HUES64 (cell line): Measurements from ENCODE around the gene DLG2.

Source experiments
- H3K27ac ChIP-seq: 2 replicates; pipeline ENCODE4 v1.7.0; 2013; ENCODE audit warnings: low read depth, low read length, inconsistent platforms
- H3K27me3 ChIP-seq: 2 replicates; pipeline ENCODE4 v1.6.1; 2013; ENCODE audit warnings: mild to moderate bottlenecking, low read length; ENCODE audit not compliant: insufficient read depth
- H3K36me3 ChIP-seq: 2 replicates; pipeline ENCODE4 v1.6.1; 2013; ENCODE audit warnings: mild to moderate bottlenecking, low read length; ENCODE audit not compliant: insufficient read depth
- H3K4me1 ChIP-seq: 2 replicates; pipeline ENCODE4 v1.6.1; 2013; ENCODE audit warnings: mild to moderate bottlenecking, low read length, moderate library complexity; ENCODE audit not compliant: insufficient read depth
- H3K4me3 ChIP-seq: 2 replicates; pipeline ENCODE4 v1.5.1; 2013; ENCODE audit warnings: mild to moderate bottlenecking, low read length, moderate library complexity
- H3K9ac ChIP-seq: 2 replicates; pipeline ENCODE4 v1.6.1; 2013; ENCODE audit warnings: mild to moderate bottlenecking, low read depth, low read length
- H3K9me3 ChIP-seq: 2 replicates; pipeline ENCODE4 v1.6.1; 2013; ENCODE audit warnings: low read depth, low read length; ENCODE audit not compliant: insufficient read depth
- WGBS: fragments of 150-250, 120-280 bp; methylation state at CpG from one replicate; pipeline ENCODE4 v1.1.7; 2013; ENCODE audit warnings: missing lambda C conversion rate; 5-methylcytosine and 5-hydroxymethylcytosine counted together

Gene DLG2

DNA sequence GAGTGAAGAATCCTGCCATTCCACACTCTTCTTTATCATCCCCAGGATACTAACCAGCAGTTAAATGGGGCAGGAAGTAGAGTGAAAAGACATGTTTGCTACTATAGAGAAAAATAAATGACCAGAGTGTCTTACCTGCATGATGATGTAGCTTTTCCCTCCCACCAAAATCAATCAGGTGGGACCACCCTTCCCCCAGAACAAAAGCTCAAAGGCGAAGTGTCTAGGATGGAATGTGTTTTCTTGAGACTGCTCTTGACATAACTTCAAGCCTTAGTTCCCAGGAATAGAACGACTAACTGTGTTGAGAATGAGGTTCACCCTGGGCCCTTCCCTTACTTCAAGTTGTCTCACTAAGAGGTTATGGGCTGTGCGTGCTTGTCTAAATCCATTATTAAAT, 2001.8 kb downstream of the DLG2 start:
- H3K4me1 ChIP-seq: no peaks in the 10 kb centered on the region
- no peak overlapping the region for H3K4me3 ChIP-seq
- 83% methylated on average over 3 of the region's 3 CpGs for WGBS
- H3K9me3 ChIP-seq: no peaks in the 10 kb centered on the region
- H3K27me3 ChIP-seq: no peaks in the 10 kb centered on the region
- no peak overlapping the region for H3K9ac ChIP-seq
- H3K36me3 ChIP-seq: no peaks in the 10 kb centered on the region
- no peak overlapping the region for H3K27ac ChIP-seq

DNA sequence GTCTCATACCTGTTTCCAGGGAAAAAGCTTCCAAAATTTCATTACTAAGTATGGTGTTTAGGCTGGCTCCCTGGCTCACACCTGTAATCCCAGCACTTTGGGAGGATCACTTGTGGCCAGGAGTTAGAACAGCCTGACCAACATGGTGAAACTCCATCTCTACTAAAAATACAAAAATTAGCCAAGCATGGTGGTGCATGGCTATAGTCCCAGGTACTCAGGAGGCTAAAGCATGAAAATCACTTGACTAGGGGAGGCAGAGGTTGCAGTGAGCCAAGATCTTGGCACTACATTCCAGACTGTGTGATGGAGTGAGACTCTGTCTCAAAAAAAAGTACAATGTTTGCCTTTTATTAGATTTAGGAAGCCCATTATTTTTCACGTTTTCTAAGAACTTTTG, 2009.5 kb downstream of the DLG2 start:
- Histone ChIP-seq H3K4me1 (peaks cover 9% of the 10 kb centered on the region; the same call in 1 of the 2 replicates), H3K36me3 (no peaks in the 10 kb centered on the region), H3K27ac (no peak overlapping the region), H3K9me3 (no peaks in the 10 kb centered on the region), H3K27me3 (no peaks in the 10 kb centered on the region), H3K4me3 (no peak overlapping the region), H3K9ac (no peak overlapping the region)
- 86% methylated on average over 1 of the region's 1 CpG for WGBS

DNA sequence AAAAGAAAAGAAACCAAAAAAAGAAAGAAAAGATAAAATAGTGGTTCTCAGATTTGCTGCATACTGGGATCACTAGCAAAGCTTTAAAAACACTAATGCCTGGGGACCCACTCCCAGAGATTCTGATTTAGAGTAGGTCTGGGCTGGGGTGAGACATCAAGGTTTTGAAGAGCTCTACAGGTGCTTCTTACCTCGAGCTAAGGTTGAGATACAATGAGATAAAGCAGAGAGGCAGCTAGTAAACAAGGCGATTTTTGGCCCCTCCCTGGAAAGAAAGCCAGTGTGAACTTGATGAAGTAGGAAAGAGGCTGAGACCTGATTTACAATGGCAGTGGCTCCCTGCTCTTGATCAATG, 2013.4 kb downstream of the DLG2 start:
- WGBS: 80% methylated on average over 2 of the region's 2 CpGs
- Histone ChIP-seq H3K9ac (no peak overlapping the region), H3K27ac (no peak overlapping the region), H3K36me3 (no peaks in the 10 kb centered on the region), H3K27me3 (no peaks in the 10 kb centered on the region), H3K4me1 (peaks cover 11% of the 10 kb centered on the region; the same call in 1 of the 2 replicates), H3K9me3 (no peaks in the 10 kb centered on the region), H3K4me3 (no peak overlapping the region)

DNA sequence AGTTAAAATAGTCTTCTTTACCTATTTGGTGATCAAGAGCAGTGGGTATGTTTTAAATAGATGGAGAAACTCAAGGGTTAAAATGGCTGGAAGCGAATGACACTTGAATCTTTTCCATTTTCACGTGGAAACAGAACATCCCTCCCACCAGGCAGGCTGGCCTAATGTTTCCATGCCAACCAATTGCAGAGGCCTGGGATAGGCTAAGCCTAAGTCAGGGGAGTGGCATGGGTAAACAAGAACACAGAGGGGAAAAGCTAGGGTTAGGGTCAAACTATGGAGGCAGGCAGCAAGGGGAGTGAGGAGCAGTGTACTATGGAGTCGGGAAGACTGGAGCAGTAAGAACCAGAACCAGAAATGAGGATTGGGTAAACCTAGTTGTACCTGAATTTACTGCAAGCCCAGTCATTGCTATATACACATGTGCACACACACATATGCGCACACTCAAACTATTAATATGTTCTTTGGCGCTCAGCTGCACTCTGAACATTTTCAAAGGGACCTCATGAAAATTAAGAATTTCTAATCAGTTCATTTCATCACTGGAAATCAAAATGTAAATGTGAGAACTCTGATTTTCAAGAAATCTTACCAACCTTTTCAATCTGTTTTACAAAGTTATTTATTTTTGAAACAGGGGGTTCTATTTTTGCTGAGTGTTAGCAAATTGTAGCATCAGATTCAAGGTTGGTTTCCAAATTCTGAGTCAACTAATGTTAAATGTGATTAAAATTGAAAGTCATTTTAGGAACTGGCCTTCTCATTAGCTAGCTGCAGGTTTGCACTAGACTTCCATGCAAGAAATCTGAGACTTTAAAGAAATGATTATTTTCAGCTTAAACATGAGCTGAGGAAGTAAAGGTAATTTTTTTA, 2014.0 kb downstream of the DLG2 start:
- H3K27ac ChIP-seq: no peak overlapping the region
- no peaks in the 10 kb centered on the region for H3K9me3 ChIP-seq
- no peak overlapping the region for H3K4me3 ChIP-seq
- WGBS: 65% methylated on average over 5 of the region's 5 CpGs
- peaks cover 11% of the 10 kb centered on the region; the same call in 1 of the 2 replicates for H3K4me1 ChIP-seq
- no peaks in the 10 kb centered on the region for H3K27me3 ChIP-seq
- no peaks in the 10 kb centered on the region for H3K36me3 ChIP-seq
- H3K9ac ChIP-seq: no peak overlapping the region

DNA sequence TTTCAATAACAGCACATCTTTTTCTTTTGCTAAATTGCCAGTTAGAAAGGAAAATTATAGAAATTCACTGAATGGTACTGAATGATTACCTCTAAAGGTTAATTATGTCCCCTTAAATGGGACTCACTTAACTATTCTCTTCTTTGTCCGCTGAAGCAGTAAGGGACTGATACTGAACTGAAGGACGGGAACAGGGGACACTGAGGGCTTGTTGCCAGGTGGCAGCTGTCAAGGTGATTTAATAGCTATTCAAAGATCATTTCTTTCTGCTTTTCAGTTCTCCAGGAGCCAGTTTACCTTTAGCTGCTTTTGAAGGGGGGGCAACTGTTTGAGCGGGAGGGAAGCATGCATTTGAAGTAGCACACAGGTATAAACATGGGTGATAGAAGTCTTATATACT, 2015.5 kb downstream of the DLG2 start:
- no peak overlapping the region for H3K4me3 ChIP-seq
- no peak overlapping the region for H3K27ac ChIP-seq
- WGBS: 88% methylated on average over 2 of the region's 3 CpGs
- no peaks in the 10 kb centered on the region for H3K27me3 ChIP-seq
- no peaks in the 10 kb centered on the region for H3K36me3 ChIP-seq
- no peak overlapping the region for H3K9ac ChIP-seq
- H3K4me1 ChIP-seq: peaks cover 11% of the 10 kb centered on the region; the same call in 1 of the 2 replicates
- no peaks in the 10 kb centered on the region for H3K9me3 ChIP-seq

DNA sequence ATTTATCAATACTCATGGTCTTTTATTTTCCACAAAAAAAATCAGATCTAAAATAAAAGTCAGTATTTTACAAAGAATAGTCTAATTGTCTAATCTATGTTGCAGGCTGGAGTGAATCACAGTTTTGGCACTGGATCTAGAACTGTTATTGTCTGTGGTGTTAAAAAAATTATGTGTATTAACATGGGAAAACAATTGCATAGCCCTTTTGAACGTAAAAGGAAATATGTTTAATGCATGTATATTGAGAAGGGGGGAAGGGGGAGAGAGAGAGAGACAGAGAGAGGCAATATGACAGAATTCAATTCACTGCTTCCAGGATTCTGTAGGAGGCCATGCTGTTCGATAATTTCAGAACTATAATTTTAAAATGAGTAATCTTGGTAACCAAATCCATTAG, 2016.1 kb downstream of the DLG2 start:
- Histone ChIP-seq H3K36me3 (no peaks in the 10 kb centered on the region), H3K27me3 (no peaks in the 10 kb centered on the region), H3K27ac (no peak overlapping the region), H3K9ac (no peak overlapping the region), H3K4me1 (peaks cover 11% of the 10 kb centered on the region; the same call in 1 of the 2 replicates), H3K4me3 (no peak overlapping the region), H3K9me3 (no peaks in the 10 kb centered on the region)
- WGBS: 96% methylated on average over 2 of the region's 2 CpGs

DNA sequence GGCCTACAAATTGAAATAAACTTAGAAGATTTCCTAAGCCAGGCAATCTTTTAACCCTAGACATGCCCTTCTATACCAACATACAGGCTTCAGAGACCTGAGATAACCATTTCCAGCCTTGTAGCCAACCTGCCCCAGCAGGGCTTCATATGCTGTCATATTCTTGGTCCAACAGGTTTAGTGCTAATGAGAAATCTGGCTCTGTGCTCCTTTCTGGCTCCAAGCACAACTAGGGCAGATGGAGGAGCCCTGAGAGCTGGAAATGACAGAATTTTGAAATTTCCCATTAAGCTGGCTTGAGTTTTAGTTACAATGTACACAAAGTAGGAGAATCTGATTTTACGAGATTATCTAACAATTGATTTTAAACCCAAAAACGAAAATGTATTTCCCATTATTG, 2018.0 kb downstream of the DLG2 start:
- no peak overlapping the region for H3K4me3 ChIP-seq
- H3K4me1 ChIP-seq: peaks cover 11% of the 10 kb centered on the region; the same call in 1 of the 2 replicates
- H3K27me3 ChIP-seq: no peaks in the 10 kb centered on the region
- WGBS: no CpG with 5 or more reads among the region's 2 CpGs
- H3K9ac ChIP-seq: no peak overlapping the region
- H3K9me3 ChIP-seq: no peaks in the 10 kb centered on the region
- H3K27ac ChIP-seq: no peak overlapping the region
- no peaks in the 10 kb centered on the region for H3K36me3 ChIP-seq

DNA sequence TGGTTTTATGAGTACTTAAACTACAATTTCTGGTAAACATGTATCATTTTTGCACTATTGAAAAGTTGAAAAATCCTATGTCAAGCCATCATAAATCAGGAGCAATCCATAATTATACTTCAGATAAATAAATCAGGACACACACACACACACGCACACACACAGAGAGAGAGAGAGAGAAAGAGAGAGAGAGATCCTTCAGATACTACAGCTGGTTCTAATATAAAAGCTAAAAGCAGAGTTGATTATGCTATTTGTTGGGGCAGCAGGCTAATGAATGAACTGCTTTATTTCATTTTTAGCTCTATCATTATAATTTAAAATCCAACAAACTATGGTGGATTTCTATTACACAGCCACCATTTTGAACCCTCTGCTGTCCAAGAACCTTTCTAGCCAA, 2018.6 kb downstream of the DLG2 start:
- Histone ChIP-seq H3K27me3 (no peaks in the 10 kb centered on the region), H3K36me3 (no peaks in the 10 kb centered on the region), H3K9ac (no peak overlapping the region), H3K4me1 (peaks cover 11% of the 10 kb centered on the region; the same call in 1 of the 2 replicates), H3K4me3 (no peak overlapping the region), H3K27ac (no peak overlapping the region), H3K9me3 (no peaks in the 10 kb centered on the region)
- WGBS: no CpG with 5 or more reads among the region's 1 CpG

DNA sequence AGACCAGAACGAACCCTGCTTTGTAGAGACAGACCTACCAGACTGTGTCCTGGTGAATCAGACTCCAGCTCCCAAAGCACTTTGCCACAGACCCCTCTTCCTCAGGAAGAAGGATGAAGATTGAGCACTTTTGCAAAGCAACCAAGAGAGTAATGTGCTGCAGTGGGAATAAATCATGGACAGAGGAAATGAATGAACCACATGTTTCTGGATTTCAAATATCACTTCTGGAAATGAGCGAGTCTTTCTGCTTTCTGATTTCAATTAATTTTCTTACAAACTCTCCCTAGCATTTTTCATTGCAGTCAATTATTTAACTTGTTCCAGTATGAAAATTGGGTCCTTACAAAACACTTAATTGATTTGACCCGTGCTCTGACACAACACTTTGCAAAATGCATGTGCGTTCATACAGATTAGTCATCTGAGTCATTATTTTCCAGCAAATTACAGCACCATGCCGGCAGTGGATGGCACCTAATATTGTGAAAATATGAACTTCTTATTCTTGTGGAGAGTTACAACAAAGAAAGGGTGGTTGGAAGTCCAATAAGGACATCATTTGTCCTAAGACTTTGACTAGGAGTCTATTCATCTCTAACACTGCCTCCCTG, 2025.1 kb downstream of the DLG2 start:
- no peaks in the 10 kb centered on the region for H3K27me3 ChIP-seq
- no peak overlapping the region for H3K9ac ChIP-seq
- no peak overlapping the region for H3K4me3 ChIP-seq
- WGBS: 90% methylated on average over 5 of the region's 5 CpGs
- no peaks in the 10 kb centered on the region for H3K36me3 ChIP-seq
- no peaks in the 10 kb centered on the region for H3K9me3 ChIP-seq
- H3K4me1 ChIP-seq: no peaks in the 10 kb centered on the region
- H3K27ac ChIP-seq: no peak overlapping the region

DNA sequence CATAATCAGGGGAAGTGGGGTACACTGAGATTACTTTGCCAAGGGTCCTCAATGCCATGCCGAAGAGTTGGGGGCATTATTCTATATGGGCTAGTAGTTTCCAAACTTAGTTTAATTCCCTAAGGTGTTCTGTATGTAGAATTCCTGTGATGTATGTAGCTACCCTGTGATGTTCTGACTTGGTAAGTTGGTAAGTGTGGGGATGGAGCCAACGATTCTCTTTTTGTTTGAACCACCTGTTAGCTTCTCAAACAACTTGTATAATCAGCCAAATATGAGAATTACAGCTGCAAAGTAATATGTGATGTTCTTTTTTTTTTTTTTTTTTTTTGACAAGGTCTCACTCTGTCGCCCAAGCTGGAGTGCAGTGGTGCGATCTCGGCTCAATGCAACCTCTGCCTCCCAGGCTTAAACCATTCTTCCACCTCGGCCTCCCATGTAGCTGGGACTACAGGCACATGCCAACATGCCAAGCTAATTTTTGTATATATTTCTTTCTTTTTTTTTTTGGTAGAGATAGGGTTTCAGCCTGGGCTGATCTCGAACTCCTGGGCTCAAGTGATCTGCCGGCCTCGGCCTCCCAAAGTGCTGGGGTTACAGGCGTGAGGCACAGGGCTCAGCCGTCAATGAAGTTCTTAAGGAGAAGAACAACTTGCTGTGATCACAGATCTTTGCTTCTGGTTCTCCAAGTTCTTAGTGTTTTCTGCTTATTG, 2025.8 kb downstream of the DLG2 start:
- Histone ChIP-seq H3K4me3 (no peak overlapping the region), H3K4me1 (no peaks in the 10 kb centered on the region), H3K9me3 (no peaks in the 10 kb centered on the region), H3K36me3 (no peaks in the 10 kb centered on the region), H3K27me3 (no peaks in the 10 kb centered on the region), H3K9ac (no peak overlapping the region), H3K27ac (no peak overlapping the region)
- 96% methylated on average over 11 of the region's 11 CpGs for WGBS

DNA sequence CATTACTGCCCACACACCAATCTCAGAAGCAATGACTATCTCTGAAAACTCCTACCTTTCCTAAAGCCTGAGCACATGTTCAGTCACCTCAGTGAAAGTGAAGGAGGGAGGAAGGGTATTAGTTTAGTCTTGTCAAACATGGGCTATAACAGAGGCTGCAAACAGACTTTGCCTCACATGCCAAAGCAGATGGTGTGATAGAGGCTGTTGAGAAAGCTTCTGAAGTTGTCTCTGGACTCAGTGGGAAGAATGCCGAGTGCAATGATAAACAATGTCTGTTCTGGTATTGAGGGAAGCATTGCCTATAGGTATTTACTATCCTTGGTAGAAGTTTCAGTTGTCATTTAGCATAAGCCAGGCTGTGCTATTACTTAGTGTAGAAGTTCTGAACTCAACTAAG, 2026.5 kb downstream of the DLG2 start:
- Histone ChIP-seq H3K9me3 (no peaks in the 10 kb centered on the region), H3K4me1 (no peaks in the 10 kb centered on the region), H3K27me3 (no peaks in the 10 kb centered on the region), H3K27ac (no peak overlapping the region), H3K36me3 (no peaks in the 10 kb centered on the region), H3K9ac (no peak overlapping the region), H3K4me3 (no peak overlapping the region)
- 87% methylated on average over 1 of the region's 1 CpG for WGBS
